NCI-H2171 treated with DMSO at 0.1 percent for 48 hours (cell line): ENCODE data around the gene PAX6.

Experiments
- DNase-seq: peaks from one replicate; lab custom pipeline; 2025; lab: John Stamatoyannopoulos, UW

PAX6 gene

DNA sequence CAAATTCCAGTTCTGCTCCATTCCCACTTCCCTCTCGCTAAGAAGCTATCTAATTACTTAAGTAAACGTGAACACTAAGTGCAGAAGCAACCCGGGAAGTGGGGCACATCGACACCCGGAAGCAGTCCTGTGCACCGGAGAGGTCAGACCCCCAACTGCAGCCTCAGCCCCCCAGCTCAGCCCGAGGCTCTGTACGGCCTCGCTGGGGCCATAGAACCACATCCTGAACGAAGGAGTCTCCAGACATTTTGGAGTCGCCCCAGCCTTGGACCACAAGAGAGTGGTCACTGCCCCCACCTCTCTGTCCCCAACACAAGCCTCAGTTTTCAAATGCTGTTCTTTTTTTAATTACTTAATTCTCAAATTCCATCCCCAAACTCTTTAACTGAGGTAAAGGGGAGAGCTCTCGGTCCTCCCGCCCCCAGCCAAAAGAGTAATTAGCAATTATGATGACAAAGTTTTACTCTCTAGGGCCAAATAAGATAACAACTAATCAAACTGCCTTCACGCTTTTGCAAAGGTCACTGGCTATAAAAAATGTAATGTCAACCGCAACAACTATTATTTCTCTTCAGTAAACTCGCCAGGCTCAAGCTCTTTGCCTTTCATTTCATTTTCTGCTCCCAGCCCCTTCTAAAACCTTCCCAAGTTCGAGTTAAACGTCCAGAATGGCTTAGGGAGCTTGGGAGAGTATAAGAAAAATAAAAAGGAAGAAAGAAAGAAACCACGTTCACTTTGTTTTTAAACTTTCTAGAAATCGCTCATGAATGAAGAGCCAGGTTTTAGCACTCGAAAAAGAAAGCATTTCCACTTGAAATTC, 2.2 kb downstream of the PAX6 start:
- peak; percentile 84 for DNase-seq

DNA sequence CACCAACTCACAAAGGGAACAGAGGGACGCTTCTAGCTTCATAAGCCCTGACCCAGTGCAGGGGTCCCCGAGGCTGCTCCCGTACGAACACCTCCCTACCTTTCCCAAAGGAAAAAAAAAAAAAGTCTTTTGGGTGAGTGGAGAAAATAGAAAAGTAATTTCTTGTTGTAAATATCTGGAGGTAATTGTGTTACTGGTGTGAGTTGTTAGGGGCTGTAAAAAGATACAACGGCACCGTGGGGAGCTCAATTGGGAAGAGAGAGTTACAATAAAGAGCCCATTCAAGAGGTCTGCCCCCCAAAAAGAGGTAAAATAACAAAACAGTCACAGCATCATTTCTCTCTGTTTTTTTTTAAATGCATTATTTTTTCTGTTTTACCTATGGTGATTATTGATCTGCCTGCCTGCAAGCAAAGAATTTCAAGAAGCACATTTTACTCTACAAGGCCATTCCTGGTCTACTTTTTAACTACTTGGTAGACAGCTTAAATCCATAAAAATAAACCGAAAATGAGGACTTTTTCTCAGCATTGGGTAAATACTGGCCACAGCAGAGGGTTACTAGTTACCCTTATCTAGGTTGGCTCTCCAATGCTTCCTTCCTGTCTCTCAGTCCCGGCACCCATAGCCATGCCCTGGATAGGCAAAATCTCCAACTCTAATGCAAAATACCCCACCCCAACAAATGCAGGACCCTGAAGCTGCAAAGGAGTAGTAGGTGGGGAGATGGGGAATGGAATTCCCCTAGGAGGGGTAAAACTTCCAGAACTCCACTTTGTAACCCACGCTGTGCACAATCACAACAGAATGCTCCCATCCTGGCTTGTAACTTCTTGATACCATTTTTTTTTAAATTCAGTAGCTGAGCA, 3.1 kb downstream of the PAX6 start:
- no peak for DNase-seq

DNA sequence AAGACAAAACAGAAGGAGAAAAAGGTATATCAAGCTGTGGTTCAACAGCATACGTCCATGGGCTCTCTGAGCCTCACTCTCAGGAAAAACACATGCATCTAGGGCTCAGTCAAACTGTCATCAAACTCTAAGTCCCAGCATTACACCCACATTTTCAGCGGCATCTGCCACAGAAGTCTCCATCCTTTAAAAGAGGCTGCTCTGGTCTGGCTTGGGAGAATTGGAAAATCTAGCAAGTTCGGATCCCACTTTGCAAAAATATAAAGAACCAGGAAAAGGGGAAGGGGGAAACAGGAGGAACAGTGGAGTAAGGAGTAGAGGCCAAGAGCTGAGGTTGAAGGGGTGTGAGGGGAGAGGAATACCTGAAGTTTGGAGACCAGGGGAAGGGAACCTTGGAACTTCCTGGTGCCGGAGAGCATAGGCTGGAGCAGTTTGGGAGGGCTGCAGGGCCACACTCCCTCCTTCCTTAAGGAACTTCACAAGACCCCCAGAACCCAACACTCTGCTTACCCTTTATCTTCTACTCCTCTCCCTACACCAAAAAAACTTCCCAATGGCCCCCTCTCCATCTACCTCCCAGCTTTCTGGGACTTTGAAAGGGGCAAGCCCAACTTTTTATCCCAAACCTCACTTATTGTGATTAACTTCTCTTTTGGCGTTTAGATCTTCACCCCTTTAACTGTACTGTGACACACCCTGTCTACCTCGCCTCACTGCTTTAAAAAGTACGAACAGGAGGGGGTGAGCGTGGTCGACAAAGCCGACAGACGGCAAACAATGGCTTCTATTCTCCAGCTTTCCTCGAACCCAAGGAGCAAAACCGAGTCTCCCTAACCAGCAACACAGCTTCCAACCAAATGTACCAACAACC, 4.0 kb downstream of the PAX6 start:
- DNase-seq: no peak

DNA sequence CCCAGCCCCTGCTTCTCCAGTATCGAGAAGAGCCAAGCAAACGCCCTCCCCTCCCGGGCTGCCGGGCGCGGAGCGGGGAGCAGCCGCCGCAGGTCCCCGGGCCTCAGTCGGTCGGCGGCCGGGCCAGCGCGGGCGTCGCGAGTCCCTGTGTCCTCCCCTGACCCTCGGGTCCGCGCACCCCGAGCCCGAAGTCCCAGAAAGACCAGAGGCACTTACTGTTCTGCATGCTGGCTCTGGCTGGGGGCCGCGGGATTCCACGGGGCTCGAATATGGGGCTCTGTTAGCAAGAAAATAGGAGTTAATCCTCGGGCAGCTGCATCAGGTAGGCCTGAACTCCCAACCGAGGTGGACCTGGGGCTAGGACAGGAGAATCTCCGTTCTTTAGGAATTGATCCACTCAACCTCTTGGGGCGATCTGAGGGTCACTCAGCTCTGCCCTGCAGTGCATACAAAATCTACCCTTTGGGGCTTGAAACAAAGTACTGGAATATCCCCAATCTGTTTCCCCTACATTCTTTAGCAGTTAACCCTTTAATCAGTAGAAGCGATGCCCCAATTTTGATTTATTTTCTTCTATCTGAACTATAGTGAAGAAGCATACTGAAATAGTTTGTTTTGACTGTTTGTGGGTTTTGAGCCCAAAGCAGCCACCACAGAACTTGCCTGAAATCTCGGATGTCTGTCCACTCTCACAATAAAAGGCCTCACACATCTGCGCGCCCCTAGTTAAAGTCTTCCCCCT, 4.8 kb downstream of the PAX6 start:
- no peak for DNase-seq

GRCh38 chr11:31805629-31806185, 5.4 kb downstream of the PAX6 start:
- no peak for DNase-seq

DNA sequence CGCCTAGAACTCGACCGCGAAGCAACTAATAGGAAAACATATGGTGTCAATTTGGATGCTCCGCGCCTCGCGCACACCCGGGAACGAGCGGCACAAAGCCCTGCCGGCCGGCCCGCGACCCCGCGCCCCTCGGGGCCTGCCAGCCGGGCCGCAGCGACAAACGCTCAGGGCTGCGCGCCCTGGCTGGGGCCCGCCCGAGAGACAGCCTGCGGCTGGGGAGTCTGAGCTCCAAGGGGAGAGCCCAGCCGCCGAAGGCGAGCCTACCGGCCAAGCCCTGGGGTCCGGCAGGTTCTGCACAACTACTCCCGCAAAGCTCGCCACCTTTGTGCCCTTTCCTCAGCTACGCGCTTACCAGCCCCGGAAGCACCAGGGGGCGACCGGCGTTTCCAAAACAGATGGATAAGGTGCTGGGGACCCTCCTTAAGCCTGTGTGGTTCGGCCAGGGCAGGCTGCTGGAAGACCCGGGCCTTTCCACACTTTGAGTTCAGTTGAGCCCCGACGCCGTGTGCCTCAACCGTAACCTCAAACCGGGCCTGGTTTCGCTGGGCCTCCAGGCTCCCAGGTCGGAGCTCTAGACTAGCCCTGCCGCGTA, 6.0 kb downstream of the PAX6 start:
- no peak for DNase-seq

GRCh38 chr11:31804312-31805036, 6.6 kb downstream of the PAX6 start:
- DNase-seq: no peak

DNA sequence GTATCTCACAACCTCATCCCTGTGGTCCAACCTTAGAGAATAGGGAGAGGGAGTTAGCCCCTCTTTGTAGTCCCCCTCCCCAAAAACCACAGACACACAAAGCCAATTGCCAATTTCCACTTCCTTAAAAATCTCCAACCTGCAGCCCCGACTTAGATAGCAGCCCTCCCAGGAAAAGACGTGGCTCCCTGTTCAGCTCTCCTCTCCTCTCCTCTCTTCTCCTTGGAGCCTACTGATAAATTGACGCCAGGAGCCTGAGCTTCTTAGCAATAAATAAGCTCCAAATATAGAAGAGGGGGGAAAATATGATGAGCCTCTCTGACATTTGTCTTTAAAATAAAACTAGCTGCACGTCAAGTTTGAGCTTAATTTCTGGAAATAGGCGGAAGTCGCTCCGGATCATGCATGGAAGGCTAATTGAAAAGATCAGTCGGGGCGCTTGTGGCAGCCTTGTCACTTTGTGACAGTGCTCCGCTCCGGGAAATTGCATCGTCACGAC, 7.3 kb downstream of the PAX6 start:
- no peak for DNase-seq

- no peak for DNase-seq
Observed at GRCh38 chr11:31802990-31803812, 7.9 kb downstream of the PAX6 start.

DNA sequence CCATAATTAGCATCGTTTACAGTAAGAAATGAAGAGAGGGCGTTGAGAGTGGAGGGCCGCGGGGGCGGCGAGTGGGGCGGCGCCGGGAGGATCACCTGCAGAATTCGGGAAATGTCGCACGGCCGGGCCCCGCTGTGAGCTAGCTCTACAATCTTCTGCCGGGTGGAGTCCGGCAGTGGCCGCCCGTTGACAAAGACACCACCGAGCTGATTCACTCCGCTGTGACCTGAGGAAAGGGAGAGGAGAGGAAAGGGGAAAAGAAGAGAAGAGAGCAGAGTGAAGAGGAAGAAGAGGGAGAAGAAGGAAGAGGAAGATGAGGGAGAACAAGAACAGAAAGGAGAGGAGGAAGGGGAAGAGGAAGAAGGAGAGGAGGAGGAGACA, 8.5 kb downstream of the PAX6 start:
- no peak for DNase-seq

- DNase-seq: no peak
Observed at GRCh38 chr11:31802000-31802551, 9.0 kb downstream of the PAX6 start.

- no peak for DNase-seq
Observed at GRCh38 chr11:31801298-31801702, 9.8 kb downstream of the PAX6 start.

GRCh38 chr11:31800398-31801265, 10.5 kb downstream of the PAX6 start:
- no peak for DNase-seq

- DNase-seq: no peak
Observed at GRCh38 chr11:31799435-31800397, 11.4 kb downstream of the PAX6 start.

GRCh38 chr11:31798554-31799434, 12.3 kb downstream of the PAX6 start:
- no peak for DNase-seq
